Measurements from ENCODE around the gene PRKAA2.

DNA sequence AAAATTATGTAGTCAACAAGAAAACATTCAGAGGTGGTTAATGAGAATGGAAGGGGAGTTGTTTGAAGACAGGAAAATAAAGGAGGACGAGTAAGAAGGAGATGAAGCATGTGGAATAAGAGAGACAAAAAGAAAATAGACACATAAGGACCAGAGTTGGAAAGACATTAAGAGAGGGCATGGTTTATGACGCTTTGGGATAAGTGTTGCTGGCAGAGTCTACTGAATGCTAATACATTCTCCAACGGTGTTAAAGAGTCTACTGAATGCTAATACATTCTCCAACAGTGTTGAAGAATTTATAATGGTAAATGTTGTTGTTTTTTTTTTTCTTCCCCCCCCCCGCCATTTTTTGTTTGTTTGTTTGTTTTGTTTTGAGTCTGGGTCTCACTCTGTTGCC is 13.1 kb downstream of the PRKAA2 start:
- TF ChIP-seq EP300 (IDR thresholded peaks at IDR 0.05; ENCODE audit: borderline replicate concordance): no peak
- TF ChIP-seq, protein P1, sequence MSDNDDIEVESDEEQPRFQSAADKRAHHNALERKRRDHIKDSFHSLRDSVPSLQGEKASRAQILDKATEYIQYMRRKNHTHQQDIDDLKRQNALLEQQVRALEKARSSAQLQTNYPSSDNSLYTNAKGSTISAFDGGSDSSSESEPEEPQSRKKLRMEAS (IDR thresholded peaks at IDR 0.05): no peak
- TF ChIP-seq, protein P2, sequence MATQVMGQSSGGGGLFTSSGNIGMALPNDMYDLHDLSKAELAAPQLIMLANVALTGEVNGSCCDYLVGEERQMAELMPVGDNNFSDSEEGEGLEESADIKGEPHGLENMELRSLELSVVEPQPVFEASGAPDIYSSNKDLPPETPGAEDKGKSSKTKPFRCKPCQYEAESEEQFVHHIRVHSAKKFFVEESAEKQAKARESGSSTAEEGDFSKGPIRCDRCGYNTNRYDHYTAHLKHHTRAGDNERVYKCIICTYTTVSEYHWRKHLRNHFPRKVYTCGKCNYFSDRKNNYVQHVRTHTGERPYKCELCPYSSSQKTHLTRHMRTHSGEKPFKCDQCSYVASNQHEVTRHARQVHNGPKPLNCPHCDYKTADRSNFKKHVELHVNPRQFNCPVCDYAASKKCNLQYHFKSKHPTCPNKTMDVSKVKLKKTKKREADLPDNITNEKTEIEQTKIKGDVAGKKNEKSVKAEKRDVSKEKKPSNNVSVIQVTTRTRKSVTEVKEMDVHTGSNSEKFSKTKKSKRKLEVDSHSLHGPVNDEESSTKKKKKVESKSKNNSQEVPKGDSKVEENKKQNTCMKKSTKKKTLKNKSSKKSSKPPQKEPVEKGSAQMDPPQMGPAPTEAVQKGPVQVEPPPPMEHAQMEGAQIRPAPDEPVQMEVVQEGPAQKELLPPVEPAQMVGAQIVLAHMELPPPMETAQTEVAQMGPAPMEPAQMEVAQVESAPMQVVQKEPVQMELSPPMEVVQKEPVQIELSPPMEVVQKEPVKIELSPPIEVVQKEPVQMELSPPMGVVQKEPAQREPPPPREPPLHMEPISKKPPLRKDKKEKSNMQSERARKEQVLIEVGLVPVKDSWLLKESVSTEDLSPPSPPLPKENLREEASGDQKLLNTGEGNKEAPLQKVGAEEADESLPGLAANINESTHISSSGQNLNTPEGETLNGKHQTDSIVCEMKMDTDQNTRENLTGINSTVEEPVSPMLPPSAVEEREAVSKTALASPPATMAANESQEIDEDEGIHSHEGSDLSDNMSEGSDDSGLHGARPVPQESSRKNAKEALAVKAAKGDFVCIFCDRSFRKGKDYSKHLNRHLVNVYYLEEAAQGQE (IDR thresholded peaks at IDR 0.05; ENCODE audit: low read depth): no peak
- no peak for TF ChIP-seq TEAD4 (IDR thresholded peaks at IDR 0.05)
- no peak for TF ChIP-seq TAF1 (IDR thresholded peaks at IDR 0.05; ENCODE audit: low read depth)
- no peak for TF ChIP-seq RAD21 (IDR thresholded peaks at IDR 0.05; ENCODE audit: low read depth)
- no peak for TF ChIP-seq TCF12 (IDR thresholded peaks at IDR 0.05; ENCODE audit: low read depth)
- TF ChIP-seq YY1 (IDR thresholded peaks at IDR 0.05; ENCODE audit: low read depth): no peak
- TF ChIP-seq EGR1 (IDR thresholded peaks at IDR 0.05): no peak
- TF ChIP-seq NFIC (IDR thresholded peaks at IDR 0.05): no peak

Data from Ishikawa (cell line).